GM19193 (cell line): ENCODE results near the gene AFG3L2.

Experiments
- POLR2A ChIP-seq: IDR thresholded peaks from 4 replicates; pipeline ENCODE4 v1.6.1; 2011; ENCODE audit not compliant: insufficient read depth, insufficient read length; ENCODE audit errors: extremely low read depth

Gene AFG3L2

DNA sequence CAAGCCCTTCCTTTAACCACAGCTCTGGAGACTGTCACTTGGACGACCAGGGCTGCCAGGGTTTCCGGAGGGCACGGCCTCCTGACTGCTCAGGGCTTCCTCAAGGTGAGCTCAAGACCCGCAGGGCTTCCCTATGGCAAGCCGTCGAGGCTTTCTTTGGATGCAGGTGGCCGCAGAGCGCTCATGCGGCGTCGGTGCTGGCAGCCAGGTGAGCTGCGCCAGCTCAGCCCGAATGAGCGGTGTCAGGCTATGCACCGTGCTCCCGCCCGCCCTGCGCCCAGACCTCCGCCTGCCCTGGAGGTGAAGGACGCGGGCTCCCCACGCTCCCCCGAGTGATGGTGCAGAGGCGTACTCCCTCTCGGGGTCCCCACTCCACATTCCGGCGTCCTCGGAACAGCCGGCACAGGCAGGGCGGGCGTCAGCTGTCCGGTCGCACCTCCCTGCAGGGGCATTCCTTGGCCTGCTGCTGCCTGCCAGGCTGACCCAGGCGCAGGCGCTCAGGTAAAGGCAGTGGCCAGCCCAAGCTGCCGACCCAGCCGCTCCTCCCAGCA, 89.8 kb downstream of the AFG3L2 start:
- no peak for TF ChIP-seq POLR2A

DNA sequence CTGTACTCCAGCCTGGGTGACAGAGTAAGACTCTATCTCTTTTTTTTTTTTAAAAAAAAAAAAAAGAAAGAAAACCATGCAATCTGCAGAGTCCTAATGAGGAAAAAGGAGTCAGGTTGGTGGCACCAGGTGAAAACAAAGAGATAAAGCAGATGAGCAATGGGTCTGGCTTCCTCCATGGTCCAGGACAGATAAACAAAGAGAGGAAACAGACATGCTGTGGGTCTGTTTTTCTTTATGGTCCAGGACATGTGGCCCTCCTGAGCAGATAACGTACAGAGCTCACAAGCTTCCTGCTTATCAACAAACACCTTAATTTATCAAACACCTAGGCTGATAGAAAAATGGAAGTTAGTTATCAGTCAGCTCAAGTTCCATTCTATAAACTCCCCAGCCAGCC, 93.4 kb downstream of the AFG3L2 start:
- TF ChIP-seq POLR2A, result no peak

DNA sequence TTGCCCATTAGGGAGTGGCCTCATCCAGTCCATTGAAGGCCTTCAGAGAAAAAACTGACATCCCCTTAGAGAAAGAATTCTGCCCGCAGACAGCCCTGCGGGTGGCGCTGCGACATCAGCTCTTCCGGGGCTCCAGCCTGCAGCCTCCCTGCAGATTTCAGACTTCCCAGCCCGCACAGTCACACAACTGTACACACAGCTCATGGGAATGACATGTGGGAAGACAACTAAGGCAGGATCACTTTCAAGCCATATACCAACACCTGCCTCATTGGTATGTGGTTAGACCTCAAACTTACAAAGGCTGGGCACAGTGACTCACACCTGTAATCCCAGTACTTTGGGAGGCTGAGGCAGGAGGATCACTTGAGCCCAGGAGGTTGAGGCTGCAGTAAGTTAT, 93.8 kb downstream of the AFG3L2 start:
- TF ChIP-seq POLR2A, result no peak

DNA sequence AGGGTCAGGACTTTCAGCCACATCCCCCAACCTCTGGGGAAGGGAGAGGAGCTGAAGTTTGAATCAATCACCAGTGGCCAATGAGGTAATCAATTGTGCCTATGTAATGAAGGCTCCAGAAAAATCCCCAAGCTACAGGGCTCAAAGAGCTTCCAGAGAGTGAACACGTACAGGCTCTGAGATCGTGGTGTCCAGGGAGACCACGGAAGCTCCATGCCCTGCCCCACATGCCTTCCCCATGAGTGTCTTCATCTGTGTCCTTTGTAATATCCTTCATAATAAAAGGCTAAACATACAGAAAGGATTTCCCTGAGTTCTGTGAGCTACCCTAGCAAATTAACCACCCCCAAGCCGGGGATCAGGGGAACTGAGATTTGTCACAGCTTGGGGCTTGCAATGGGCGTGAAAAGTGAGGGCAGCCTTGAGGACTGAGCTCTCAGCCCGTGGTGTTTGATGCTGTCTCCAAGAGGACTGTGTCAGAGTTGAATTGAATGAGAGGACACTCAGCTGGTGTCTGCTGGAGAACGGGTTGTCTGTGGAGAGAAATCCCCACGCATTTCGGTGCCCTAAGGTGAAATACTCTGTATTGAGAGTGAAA, 94.5 kb downstream of the AFG3L2 start:
- TF ChIP-seq POLR2A, result no peak

DNA sequence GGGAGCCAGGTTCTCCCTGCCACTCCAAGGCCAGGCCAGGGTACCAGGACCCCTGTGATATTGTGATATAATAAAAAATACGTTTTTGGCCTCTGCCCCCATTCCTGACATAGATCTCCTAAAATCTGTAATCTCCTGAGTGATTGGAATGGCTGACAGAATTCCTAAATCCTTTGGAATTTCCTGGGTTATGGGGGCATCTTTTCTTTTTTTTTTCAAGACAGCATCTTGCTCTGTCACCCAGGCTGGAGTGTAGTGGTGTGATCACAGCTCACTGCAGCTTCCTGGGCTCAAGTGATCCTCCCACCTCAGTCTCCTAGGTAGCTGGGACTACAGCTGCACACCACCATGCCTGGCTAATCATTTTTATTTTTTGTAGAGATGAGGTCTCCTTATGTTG, 95.2 kb downstream of the AFG3L2 start:
- no peak for TF ChIP-seq POLR2A

DNA sequence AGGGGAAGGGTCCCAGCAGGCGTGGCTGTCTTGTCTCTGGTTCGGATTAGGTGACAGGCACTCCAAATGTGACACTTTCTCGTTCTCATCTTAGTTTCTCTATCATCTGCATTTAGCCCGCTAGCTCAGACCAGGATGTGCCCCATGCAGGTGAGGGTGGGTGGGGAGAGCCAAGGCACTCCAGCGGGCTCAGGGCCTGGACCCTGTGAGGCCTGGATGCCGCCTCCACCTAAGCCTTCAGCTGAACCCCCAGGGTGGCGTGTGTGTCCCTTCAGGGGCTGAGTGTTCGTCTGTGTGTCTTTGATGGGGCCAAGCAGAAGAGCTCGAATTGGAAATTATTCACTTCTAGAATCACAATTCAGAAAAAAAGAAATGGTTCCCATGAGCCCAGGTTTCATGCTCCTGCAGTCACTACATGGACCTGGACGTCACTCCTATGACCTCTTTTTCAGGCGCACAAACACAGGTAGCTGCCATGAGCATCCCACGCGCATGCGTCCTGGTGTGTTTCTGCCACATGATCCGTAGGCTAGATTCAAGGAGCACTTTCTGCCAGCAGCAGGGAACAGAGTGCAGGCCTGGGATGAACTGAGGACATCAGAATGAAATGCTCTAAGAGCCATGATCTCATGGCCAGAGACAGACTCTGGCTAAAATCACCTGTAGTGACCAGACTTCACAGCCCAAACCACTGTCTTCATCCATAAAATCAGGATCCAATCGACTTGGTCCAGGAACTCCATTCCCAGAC, 97.1 kb downstream of the AFG3L2 start:
- TF ChIP-seq POLR2A, result no peak
